ENCODE measurements around the gene PTPRK.

Gene PTPRK

GRCh38 chr6:128241216-128241615 is 279.2 kb downstream of the PTPRK start:
- no peaks in the 10 kb centered on the region for H3K79me2 ChIP-seq
- no peak overlapping the region for H2AFZ ChIP-seq
- H3K4me1 ChIP-seq: no peaks in the 10 kb centered on the region
- no peaks in the 10 kb centered on the region for H3K36me3 ChIP-seq (ENCODE audit: control insufficient read depth, insufficient read depth, low read length)
- no peak overlapping the region for H3K9ac ChIP-seq
- H3K27me3 ChIP-seq (ENCODE audit: control insufficient read depth, insufficient read depth, low read length): no peaks in the 10 kb centered on the region
- no peak overlapping the region for H3K4me2 ChIP-seq (ENCODE audit: low read length)
- H3K4me3 ChIP-seq (ENCODE audit: low read depth, low read length): no peak overlapping the region
- no peak overlapping the region for H3K27ac ChIP-seq
- no peaks in the 10 kb centered on the region for H3K9me3 ChIP-seq (ENCODE audit: control insufficient read depth, low read length)
- TF ChIP-seq CTCF (IDR thresholded peaks at IDR 0.05): no peak

DNA sequence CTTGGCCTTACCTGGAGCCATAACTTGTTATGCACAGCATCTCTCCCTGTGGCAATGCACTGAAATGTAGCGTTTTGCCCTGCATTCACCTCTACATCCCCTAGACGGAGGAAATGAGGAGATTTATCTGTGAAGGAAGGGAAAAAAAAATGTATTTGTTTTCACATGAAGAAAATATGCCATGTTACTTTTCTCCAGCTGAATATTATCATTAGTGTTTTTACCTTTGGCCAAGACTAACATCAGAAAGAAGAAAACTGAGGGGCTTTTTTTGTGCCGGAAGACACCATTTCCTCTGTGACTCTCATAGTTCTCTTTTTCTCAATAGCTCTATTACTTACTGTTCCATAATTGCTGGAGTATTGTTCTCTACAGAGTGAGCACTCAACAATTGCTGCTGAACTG is 280.4 kb downstream of the PTPRK start:
- no peak for TF ChIP-seq CTCF (IDR thresholded peaks at IDR 0.05)
- Histone ChIP-seq H3K27me3 (ENCODE audit: control insufficient read depth, insufficient read depth, low read length) (no peaks in the 10 kb centered on the region), H3K36me3 (ENCODE audit: control insufficient read depth, insufficient read depth, low read length) (no peaks in the 10 kb centered on the region), H3K9me3 (ENCODE audit: control insufficient read depth, low read length) (no peaks in the 10 kb centered on the region), H3K79me2 (no peaks in the 10 kb centered on the region), H3K4me1 (no peaks in the 10 kb centered on the region), H3K9ac (no peak overlapping the region), H2AFZ (no peak overlapping the region), H3K4me2 (ENCODE audit: low read length) (no peak overlapping the region), H3K27ac (no peak overlapping the region), H3K4me3 (ENCODE audit: low read depth, low read length) (no peak overlapping the region)

- no peaks in the 10 kb centered on the region for H3K79me2 ChIP-seq
- H3K9ac ChIP-seq: no peak overlapping the region
- no peak overlapping the region for H3K27ac ChIP-seq
- no peaks in the 10 kb centered on the region for H3K27me3 ChIP-seq (ENCODE audit: control insufficient read depth, insufficient read depth, low read length)
- no peak for TF ChIP-seq CTCF (IDR thresholded peaks at IDR 0.05)
- no peaks in the 10 kb centered on the region for H3K9me3 ChIP-seq (ENCODE audit: control insufficient read depth, low read length)
- H3K4me1 ChIP-seq: no peaks in the 10 kb centered on the region
- H2AFZ ChIP-seq: no peak overlapping the region
- no peaks in the 10 kb centered on the region for H3K36me3 ChIP-seq (ENCODE audit: control insufficient read depth, insufficient read depth, low read length)
- H3K4me3 ChIP-seq (ENCODE audit: low read depth, low read length): no peak overlapping the region
- H3K4me2 ChIP-seq (ENCODE audit: low read length): no peak overlapping the region
These were observed 281.3 kb downstream of the PTPRK start for GRCh38 chr6:128239146-128239545.

GRCh38 chr6:128238225-128238624 is 282.2 kb downstream of the PTPRK start:
- Histone ChIP-seq H3K36me3 (ENCODE audit: control insufficient read depth, insufficient read depth, low read length) (no peaks in the 10 kb centered on the region), H3K4me2 (ENCODE audit: low read length) (no peak overlapping the region), H3K79me2 (no peaks in the 10 kb centered on the region), H3K27ac (no peak overlapping the region), H3K9ac (no peak overlapping the region), H2AFZ (no peak overlapping the region), H3K4me3 (ENCODE audit: low read depth, low read length) (no peak overlapping the region), H3K4me1 (no peaks in the 10 kb centered on the region), H3K9me3 (ENCODE audit: control insufficient read depth, low read length) (no peaks in the 10 kb centered on the region), H3K27me3 (ENCODE audit: control insufficient read depth, insufficient read depth, low read length) (no peaks in the 10 kb centered on the region)
- no peak for TF ChIP-seq CTCF (IDR thresholded peaks at IDR 0.05)

DNA sequence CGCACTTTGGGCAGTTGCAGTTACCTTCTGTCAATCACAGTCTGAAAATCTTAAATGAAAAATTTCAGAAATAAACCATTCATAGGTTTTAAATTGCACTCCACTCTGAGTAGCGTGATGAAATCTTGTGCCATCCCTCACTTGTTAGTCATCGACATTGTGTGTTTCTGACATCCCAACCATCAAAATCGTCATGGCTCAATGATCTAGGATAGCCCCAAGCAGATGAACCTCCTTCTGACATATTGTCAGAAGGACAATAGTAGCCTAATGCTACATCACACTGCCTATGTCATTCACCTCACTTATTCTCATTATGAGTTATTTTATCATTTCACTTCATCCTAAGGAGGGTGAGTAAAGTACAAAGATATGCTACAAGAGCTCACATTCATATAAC is 284.8 kb downstream of the PTPRK start:
- no peaks in the 10 kb centered on the region for H3K4me1 ChIP-seq
- no peak overlapping the region for H2AFZ ChIP-seq
- H3K27ac ChIP-seq: no peak overlapping the region
- H3K36me3 ChIP-seq (ENCODE audit: control insufficient read depth, insufficient read depth, low read length): no peaks in the 10 kb centered on the region
- H3K4me3 ChIP-seq (ENCODE audit: low read depth, low read length): no peak overlapping the region
- no peaks in the 10 kb centered on the region for H3K27me3 ChIP-seq (ENCODE audit: control insufficient read depth, insufficient read depth, low read length)
- no peaks in the 10 kb centered on the region for H3K9me3 ChIP-seq (ENCODE audit: control insufficient read depth, low read length)
- H3K4me2 ChIP-seq (ENCODE audit: low read length): no peak overlapping the region
- no peak overlapping the region for H3K9ac ChIP-seq
- no peaks in the 10 kb centered on the region for H3K79me2 ChIP-seq
- TF ChIP-seq CTCF (IDR thresholded peaks at IDR 0.05): no peak

Data from parathyroid adenoma (tissue), 2 donors.